GM21390 (cell line): ENCODE measurements around the gene EPHX1.
"Not testable (repeated sequence)": the region's sequence is repeated elsewhere in the genome, so short reads cannot be mapped to it uniquely, and the experiment has no call there.

Experiments
- ATAC-seq: cut with Tn5 transposase; IDR thresholded peaks from one replicate; pipeline ENCODE4 v1.9.1; 2021; ENCODE audit not compliant: unreplicated experiment

The EPHX1 gene

DNA sequence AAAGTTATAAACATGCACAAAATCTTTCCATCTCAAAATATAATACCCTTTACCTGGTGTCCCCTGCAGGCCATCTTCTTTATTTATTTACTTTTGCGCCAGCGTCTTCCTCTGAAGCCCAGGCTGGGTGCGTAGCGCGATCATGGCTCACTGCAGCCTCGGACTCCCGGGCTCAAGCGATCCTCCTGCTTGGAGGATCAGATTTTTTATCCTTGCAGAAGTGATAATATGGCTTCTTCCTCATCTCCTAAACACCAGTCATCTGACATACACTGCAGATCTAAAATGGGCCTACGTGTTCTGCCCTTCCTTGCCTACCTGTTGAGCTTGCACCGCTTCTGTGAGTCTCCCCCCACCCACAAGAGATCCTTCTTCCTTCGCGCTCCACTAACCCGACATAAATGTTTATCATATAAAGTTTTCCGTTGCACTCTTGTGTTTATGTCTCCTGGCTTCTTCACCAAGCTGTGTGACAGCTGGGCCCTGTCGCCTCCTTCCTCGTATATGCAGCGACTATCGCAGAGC, 32.8 kb upstream of the EPHX1 start:
- ATAC-seq: peak; percentile 16

DNA sequence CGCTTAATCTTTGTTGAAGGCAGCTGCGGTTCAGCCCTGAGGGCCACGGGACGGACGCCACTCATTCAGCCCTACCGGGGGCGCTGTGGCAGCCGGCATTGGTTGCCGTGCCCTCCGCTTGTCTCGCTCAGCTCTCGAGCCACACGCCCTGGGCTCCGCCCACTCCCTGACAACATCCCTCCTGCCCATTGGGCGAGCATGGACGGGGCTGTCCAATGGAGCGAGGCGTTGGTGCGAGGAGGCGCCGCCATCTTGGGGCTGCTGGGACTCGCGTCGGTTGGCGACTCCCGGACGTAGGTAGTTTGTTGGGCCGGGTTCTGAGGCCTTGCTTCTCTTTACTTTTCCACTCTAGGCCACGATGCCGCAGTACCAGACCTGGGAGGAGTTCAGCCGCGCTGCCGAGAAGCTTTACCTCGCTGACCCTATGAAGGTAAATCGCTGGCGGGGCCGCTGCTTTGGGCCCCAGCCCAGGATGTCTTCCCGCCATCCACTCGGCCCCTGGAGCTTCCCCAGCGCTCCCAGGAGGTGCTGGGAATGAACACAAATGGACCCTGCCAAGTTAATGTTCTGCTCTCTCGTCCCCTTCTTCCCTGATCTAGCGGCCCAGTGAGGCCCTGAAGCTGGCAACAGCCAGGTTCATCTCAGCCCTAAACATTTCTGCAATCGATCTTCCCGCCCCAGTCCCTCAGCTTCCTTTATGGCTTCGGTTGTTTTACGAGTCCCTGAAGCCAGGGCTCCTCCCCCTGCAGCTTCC, 32.2 kb upstream of the EPHX1 start, which contains the start of gene SRP9:
Gene SRP9 (plus strand): TSS at position 244 of the 754 bp plus-strand sequence. CDS start 115 bp downstream, at position 359.
- ATAC-seq: peak; percentile 99

DNA sequence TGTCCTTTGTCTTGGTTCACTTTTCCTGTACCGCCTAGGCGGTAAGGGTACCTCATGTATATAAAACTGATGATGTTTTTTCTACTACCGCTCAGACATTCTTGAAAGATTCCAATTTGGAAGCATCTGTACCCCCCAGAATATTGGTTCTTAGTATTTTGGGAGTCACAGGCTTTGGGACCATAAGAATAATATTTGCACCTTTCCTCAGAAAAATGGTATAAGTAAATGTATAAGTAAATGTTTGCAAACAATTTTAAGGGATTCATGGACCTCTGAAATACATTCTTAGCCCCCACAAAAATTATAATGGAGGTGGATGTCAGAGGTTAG, 31.6 kb upstream of the EPHX1 start:
- no peak for ATAC-seq

DNA sequence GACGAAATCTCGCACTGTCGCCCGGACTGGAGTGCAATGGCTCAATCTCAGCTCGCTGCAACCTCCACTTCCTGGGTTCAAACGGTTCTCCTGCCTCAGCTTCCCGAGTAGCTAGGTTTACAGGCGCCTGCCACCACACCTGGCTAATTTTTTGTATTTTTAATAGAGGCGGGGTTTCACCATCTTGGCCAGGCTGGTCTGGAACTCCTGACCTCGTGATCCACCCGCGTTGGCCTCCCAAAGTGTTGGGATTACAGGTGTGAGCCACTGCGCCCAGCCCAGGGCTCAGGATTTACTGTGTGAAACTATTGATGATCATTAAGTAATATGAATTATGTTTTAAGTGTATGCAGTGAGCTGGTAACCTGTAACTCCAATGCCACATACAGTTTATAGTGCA, 30.8 kb upstream of the EPHX1 start:
- not testable (repeated sequence) for ATAC-seq

DNA sequence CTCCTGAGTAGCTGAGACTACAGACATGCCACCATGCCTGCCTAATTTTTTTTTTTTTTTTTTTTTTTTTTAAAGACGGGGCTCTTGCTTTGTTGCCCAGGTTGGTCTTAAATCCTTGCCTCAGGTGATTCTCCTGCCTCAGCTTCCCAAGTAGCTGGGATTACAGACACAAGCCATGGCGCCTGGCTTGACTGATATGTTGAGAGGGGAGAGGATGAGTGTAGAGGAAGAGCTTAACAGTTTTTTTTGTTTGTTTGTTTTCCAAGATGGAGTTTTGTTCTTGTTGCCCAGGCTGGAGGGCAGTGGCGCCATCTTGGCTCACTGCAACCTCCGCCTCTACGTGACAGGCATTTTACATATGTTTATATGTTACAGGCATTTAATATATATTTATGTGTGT, 29.8 kb upstream of the EPHX1 start:
- no peak for ATAC-seq

DNA sequence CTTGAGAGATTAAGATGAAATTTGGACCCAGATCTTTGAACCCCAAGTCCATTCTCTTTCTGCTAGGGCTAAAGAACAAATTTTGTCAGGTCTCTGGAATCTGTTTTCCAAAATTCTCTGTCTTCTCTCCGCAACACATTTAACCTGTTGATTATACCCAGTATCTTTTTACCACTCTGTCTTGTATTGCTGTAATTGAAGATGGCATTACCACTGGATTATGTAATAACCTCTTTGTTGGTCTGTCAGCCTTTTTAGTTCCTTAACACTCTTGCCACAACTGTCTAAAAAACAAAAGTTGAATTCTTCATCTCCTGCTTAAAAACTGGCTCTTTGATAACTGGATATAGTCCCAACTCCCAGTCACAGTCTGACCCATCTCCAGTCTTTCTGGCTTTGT, 29.3 kb upstream of the EPHX1 start:
- ATAC-seq: no peak

DNA sequence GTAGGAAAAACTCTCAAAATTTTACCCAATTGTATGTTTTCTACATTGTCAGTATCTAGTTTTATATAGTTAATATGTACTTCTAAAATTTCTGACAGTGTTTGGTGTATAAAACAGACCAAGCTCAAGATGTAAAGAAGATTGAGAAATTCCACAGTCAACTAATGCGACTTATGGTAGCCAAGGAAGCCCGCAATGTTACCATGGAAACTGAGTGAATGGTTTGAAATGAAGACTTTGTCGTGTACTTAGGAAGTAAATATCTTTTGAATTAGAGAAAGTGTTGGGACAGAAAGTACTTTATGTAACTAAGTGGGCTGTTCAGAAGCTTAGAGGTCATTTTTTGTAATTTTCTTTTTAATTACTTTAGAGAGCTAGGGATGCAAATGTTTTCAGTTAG, 20.8 kb upstream of the EPHX1 start:
- ATAC-seq: not testable (repeated sequence)

DNA sequence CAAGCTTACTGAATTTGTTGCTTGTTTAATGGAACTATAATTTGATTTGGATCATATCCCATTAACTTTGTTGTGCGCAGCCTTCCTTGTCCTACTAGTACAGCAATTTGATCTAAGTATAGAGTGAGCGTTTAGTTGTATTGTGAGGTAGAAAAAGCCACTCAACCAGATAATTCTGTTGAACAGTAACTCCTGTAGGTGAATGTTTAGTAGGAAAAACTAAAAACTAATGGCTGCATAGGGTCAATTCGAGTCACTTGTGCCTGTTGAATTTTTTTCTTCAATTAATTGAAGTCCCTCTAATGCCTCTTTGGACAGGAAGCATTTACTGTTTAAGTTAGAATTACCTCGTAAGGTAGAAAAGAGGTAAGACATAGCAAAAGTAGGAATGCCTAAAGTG, 15.0 kb upstream of the EPHX1 start:
- no peak for ATAC-seq

DNA sequence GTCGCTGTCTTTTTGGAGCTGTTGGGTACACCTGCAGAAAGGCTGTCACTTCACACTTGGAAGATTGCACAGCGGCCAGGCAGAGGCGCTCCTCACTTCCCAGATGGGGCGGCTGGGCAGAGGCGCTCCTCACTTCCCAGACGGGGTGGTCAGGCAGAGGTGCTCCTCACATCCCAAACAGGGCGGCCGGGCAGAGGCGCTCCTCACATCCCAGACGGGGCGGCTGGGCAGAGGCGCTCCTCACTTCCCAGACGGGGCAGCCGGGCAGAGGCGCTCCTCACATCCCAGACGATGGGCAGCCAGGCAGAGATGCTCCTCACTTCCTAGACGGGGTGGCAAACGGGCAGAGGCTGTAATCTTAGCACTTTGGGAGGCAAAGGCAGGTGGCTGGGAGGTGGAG, 13.8 kb upstream of the EPHX1 start:
- not testable (repeated sequence) for ATAC-seq

DNA sequence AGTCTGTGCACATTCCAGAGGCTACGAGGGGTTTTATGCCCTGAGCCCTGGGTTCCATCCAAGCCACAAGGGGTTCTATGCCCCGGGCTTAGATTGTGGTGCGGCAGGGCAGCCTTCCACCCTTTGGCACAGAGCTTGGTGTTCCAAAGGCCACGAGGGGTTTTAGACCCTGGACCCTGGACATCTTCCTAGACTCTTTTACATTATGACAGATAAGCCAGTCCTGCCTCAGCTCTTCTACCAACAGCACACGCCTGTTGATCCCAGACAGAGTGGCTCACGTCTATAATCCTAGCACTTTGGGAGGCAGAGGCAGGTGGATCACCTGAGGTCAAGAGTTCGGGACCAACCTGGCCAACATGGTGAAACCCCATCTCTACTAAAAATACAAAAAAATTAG, 8.8 kb upstream of the EPHX1 start:
- not testable (repeated sequence) for ATAC-seq

DNA sequence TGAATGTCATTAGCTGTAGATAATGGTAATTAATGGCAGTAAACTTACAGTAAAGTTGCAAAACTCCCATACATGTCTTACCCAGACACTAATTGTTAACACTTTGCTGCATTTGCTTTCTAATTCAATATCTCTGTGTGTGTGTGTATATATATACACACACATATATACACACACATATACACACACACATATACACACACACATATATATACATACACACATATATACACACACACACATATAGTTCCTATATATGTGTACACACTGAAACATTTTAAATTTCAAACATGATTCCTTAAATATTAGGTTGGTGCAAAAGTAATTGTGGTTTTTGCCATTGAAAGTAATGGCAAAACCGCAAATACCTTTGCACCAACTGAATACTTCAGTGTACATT, 3.7 kb upstream of the EPHX1 start:
- no peak for ATAC-seq

DNA sequence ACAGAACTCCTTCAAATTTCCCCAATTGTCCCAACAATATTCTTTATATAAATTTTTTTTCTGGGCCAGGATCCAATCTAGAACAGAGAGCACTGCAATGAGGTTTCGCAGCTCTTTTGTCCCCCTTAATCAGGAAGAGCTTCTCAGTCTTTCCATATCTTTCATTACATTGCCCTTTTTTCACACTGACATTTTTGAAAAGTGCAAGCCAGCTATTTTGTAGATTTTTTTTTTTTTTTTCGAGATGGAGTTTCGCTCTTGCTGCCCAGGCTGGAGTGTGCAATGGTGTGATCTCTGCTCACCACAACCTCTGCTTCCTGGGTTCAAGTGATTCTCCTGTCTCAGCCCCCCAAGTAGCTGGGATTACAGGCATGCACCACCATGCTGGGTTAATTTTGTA, 3.2 kb upstream of the EPHX1 start:
- not testable (repeated sequence) for ATAC-seq

DNA sequence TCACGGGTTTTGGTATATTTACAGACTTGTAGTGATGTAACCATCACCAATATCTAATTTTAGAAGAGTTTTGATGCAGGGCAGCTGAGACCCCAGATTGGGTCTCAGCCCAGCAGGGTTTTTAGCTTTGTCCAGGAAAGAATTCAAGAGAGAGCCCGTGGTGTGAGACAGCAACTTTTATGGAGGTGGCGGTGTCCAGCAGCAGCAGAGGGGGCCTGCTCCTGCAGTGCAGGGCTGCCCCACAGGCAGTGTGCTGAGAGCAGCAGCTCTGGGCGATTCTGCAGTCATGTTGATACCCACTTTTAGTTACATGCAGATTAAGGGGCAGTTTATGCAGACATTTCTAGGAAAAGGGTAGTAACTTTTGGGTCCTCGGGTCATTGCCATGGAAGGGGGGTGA, 1.8 kb upstream of the EPHX1 start:
- ATAC-seq: no peak

DNA sequence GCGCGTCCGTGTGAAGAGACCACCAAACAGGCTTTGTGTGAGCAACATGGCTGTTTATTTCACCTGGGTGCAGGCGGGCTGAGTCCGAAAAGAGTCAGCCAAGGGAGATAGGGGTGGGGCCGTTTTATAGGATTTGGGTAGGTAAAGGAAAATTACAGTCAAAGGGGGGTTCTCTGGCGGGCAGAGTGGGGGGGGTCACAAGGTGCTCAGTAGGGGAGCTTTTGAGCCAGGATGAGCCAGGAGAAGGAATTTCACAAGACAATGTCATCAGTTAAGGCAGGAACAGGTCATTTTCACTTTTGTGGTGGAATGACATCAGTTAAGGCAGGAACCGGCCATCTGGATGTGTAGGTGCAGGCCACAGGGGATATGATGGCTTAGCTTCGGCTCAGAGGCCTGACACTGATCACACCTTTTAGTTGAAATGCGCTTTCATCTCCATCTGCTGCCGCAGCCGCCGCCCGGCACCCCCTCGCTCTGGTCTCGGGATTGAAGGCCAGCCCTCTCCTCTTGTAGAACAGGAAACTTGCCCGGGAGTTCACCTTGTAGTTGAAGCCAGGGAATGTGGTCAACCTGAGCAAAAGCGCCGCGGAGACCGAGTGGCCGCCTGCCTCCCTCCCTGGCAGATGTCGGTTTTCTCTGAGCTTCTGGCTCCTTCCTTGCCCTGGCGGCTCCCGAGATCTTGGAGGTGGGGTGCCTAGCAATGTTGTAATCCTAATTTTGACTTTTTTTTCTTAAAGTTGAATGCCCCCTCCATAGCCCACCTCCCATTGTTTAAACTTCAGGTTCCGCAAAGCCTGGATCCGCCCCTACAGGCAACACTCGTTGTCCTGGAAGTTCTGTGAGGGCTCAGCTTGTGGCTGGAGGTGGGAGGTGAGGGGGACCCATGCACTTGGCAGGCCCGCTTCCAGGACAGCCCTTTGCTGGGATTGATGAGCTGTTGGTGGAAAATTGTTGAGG, 935 bp downstream of the EPHX1 start:
- ATAC-seq: not testable (repeated sequence)

DNA sequence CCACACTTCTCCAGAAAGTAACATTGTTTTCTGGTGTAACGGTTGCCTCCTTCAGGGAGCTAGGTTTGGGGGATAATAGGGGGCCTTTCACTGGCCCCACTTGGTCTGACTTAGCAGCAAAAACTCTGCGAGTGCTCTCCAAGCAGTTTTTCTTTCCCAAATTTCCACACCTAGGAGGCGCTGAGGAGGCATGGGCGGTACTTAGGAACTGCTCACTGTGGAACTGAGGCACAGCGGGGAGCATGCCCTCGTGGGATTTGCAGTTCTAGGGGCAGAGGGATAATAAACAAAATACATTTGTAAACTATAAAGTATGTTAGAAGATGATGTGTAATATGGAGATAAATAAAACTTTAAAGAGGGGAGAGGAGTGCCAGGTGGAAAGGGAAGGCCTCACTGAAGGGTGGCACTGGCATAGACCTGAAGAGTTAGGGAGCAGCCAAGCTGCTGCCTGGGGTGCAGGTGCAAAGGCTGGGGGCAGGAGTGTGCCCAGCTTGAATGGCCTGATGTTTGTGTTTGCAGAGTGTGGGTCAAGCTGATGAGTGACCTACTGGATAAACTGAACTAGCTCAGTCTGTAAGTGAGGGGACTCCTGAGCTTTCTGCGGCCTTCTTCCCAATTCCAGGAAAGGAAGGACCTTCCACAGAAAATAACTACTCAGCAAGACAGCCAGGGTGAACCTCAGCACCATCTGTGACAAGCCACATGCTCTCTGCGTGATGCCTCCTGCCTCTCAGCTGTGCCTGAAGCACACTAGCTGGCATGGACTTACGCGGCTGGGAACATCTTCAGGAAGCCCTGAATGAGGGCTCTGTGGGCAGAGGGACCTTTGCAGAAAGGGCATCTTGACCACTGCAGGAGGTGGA, 1.9 kb downstream of the EPHX1 start:
- ATAC-seq: no peak

DNA sequence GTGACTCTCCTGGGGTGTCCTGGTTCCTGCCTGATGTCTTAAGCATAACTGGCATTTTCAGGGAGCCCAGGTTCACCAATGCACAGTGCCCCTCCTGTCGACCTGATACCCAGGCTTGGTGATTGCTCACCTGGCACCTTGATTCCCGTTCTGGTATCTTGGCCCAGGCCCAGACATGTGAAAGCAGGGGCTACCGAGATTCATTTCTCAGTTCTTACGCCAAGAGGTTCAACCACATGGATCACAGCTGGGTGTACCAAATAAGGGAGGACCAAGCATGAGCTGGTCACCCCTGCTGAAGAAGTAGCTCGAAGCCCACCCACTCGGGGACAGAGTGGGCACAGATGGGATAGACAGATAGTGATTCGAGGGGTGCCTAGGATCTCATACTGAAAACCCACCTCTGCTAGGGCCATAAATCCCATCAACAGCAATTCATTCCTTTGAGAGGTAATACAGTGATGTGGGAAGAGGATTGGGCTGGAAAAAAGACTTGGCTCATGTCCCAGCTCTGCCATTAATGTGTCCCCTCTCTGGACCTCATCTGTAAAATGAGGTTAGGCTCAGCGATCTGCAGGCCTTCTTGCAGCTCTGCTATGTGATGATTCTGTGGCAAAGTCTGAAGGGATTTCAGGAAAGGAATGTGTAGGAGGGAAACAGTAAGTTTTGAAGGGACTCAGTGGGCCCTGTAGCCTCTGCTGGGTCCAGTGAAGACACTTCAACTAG, 2.7 kb downstream of the EPHX1 start:
- no peak for ATAC-seq

DNA sequence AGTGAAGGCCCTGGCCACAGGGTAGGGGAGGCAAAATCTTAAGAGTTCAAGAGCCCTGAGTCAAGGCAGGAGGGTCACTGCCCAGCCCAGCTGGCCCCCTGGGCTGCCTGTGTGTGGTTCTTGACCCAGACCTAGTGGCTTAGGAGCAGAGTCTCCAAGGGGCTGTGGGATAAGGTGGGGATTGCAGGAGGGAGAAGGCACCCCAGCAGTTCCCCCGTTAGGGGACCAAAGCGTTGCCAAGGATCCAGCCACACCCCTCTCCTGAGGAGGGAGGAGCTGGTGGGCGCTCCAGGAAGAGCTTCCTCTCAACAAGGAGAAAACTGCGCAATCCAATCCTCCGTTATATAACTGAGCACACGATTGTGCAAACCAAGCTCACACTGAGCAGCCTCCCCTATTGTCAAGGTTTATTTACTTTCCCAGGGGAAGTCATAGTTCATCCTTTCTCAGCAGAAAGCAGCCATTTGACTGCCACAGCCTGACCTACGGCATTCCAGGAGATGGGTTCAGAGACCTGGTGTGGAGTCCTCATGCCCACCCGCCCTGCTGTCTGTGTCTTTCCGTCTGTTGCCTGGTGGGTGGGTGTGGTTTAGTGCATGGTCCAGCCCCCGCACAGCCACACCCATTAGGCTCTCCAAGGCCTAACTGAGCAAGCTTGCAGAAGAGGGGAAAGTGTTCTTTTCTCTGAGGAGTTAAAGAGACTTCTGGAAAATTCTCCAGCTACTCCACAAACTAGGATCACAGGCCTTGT, 3.5 kb downstream of the EPHX1 start:
- no peak for ATAC-seq

DNA sequence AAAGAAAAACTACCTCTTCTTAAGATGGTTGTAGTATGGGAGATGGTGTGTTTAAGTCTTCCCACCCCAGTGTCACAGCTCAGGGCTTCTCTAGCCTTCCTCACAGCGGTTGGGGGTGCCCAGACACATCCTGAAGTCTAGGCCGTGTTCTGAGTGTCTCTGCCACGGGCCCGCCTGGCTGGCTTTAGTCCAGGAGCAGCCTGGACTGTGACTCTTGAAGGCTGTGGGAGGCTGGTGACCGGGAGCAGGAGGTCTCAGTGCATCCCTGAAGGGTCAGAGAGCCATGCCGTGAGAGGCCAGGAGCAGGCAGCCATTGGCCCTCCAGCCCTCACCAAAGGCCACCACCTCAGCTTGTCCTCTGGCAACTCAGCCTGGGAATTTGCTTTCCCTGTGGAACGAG, 4.5 kb downstream of the EPHX1 start:
- ATAC-seq: no peak

DNA sequence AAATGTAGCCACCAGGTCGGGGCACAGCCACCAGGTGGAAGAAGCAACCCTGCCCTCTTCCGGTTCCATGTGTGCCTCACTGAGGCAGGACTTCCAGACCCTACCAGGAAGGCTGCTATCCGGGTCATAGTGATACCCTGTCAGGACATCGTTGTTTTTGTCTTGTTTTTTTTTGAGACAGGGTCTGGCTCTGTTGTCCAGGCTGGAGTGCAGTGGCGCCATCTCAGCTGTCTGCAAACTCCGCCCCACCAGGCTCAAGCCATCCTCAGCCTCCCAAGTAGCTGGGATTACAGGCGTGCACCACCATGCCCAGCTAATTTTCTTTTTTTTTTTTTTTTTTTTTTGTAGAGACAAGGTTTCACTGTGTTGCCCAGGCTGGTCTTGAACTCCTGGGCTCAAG, 5.2 kb downstream of the EPHX1 start:
- not testable (repeated sequence) for ATAC-seq
